Right lobe of liver (tissue), 4 donors: ENCODE results near the gene DENND6A.

Experiments
- CTCF ChIP-seq, 4 donors: fragments of 200-600 bp in 3 of 4; fragments of 450-650 bp in 1 of 4; IDR thresholded peaks; one replicate each; pipeline versions ENCODE4 v1.5.1 to v1.8.0; 2016 to 2022; ENCODE audit warnings: antibody characterized with exemption in 4 of 4, mild to moderate bottlenecking in 2 of 4
- POLR2A ChIP-seq: fragments of 450-650 bp; IDR thresholded peaks from one replicate; pipeline ENCODE4 v1.6.1; 2017; ENCODE audit warnings: antibody characterized with exemption, mild to moderate bottlenecking
- donor health status: DM: no; HTN: no; CAD: no.
- donor health status: DM: no; HTN: no; CAD: no.
- donor health status: DM: no; HTN: yes; CAD: no.

GRCh38 chr3:57738391-57738790, 45.5 kb upstream of the DENND6A start:
- TF ChIP-seq CTCF (IDR thresholded peaks at IDR 0.05) (no peak), POLR2A (no peak)
